HG02870 (cell line): ENCODE data around the gene SNAI1.
"Not testable (repeated sequence)": the region's sequence is repeated elsewhere in the genome, so short reads cannot be mapped to it uniquely, and the experiment has no call there.

Experiments
- ATAC-seq: cut with Tn5 transposase; IDR thresholded peaks from one replicate; pipeline ENCODE4 v1.9.1; 2021; ENCODE audit warnings: mild to moderate bottlenecking, moderate library complexity; ENCODE audit not compliant: unreplicated experiment

The SNAI1 gene

GRCh38 chr20:50011597-50011996 is 28.8 kb downstream of the SNAI1 start:
- not testable (repeated sequence) for ATAC-seq

- ATAC-seq = peak; percentile 57
Measured at GRCh38 chr20:50012282-50013263, 29.8 kb downstream of the SNAI1 start.

- ATAC-seq = no peak
Measured at GRCh38 chr20:50013976-50014375, 31.2 kb downstream of the SNAI1 start.

- ATAC-seq = no peak
Measured at GRCh38 chr20:50014570-50015562, 32.1 kb downstream of the SNAI1 start.

- no peak for ATAC-seq
Measured at GRCh38 chr20:50015636-50015992, 32.8 kb downstream of the SNAI1 start.

GRCh38 chr20:50015993-50016770 is 33.4 kb downstream of the SNAI1 start:
- ATAC-seq = no peak

GRCh38 chr20:50017160-50017559 is 34.4 kb downstream of the SNAI1 start:
- ATAC-seq = no peak

- ATAC-seq = no peak
Measured at GRCh38 chr20:50017576-50018248, 34.9 kb downstream of the SNAI1 start.

- no peak for ATAC-seq
Measured at GRCh38 chr20:50019466-50020256, 36.9 kb downstream of the SNAI1 start.

GRCh38 chr20:50020288-50020687 is 37.5 kb downstream of the SNAI1 start:
- no peak for ATAC-seq

- no peak for ATAC-seq
Measured at GRCh38 chr20:50022676-50023075, 39.9 kb downstream of the SNAI1 start.

GRCh38 chr20:50023116-50023805 is 40.5 kb downstream of the SNAI1 start:
- no peak for ATAC-seq

GRCh38 chr20:50026746-50027575 is 44.2 kb downstream of the SNAI1 start:
- no peak for ATAC-seq

GRCh38 chr20:50027611-50028105 is 44.9 kb downstream of the SNAI1 start:
- ATAC-seq = no peak

- ATAC-seq = no peak
Measured at GRCh38 chr20:50029083-50029696, 46.4 kb downstream of the SNAI1 start.

- no peak for ATAC-seq
Measured at GRCh38 chr20:50029697-50030461, 47.1 kb downstream of the SNAI1 start.
